Neuronal stem cell (in vitro differentiated cells): ENCODE results near the gene UIMC1.

Experiments
- DNase-seq: peaks from one replicate; pipeline ENCODE4 v3.0.0-alpha.2; 2013; ENCODE audit warnings: low spot score
- H2AFZ ChIP-seq: one replicate; pipeline ENCODE4 v1.6.1; 2013; ENCODE audit warnings: mild to moderate bottlenecking, low read length, inconsistent platforms
- H2AK5ac ChIP-seq: 2 replicates; pipeline ENCODE4 v1.6.1; 2013; ENCODE audit warnings: low read depth, mild to moderate bottlenecking, inconsistent platforms, low read length, moderate library complexity, mixed read lengths
- H2BK120ac ChIP-seq: 2 replicates; pipeline ENCODE4 v1.6.1; 2013; ENCODE audit warnings: low read depth, mild to moderate bottlenecking, inconsistent platforms, low read length, moderate library complexity, mixed read lengths
- H2BK12ac ChIP-seq: one replicate; pipeline ENCODE4 v1.6.1; 2013; ENCODE audit warnings: low read length, inconsistent platforms
- H2BK15ac ChIP-seq: 2 replicates; pipeline ENCODE4 v1.6.1; 2013; ENCODE audit warnings: mild to moderate bottlenecking, low read length, inconsistent platforms, mixed read lengths
- H2BK5ac ChIP-seq: one replicate; pipeline ENCODE4 v1.6.1; 2013; ENCODE audit warnings: inconsistent platforms, mild to moderate bottlenecking, low read length, moderate library complexity
- H3K14ac ChIP-seq: one replicate; pipeline ENCODE4 v1.6.1; 2013; ENCODE audit warnings: low read length, inconsistent platforms
- H3K18ac ChIP-seq: 2 replicates; pipeline ENCODE4 v1.6.1; 2013; ENCODE audit warnings: low read length, inconsistent platforms
- H3K23ac ChIP-seq: 2 replicates; pipeline ENCODE4 v1.6.1; 2013; ENCODE audit warnings: low read depth, mild to moderate bottlenecking, mixed read lengths, low read length, inconsistent platforms; ENCODE audit not compliant: poor library complexity
- H3K27ac ChIP-seq: replicated peaks from 3 replicates; pipeline ENCODE4 v1.5.1; 2013; ENCODE audit warnings: low read length, inconsistent platforms
- H3K27me3 ChIP-seq, 3 experiments: 2 replicates each; pipeline ENCODE4 v1.6.1; 2013; ENCODE audit warnings: low read length in 3 of 3, mild to moderate bottlenecking in 2 of 3, inconsistent platforms in 1 of 3, low read depth in 1 of 3, mixed read lengths in 1 of 3, moderate library complexity in 1 of 3; ENCODE audit not compliant: control insufficient read depth in 3 of 3, insufficient read depth in 3 of 3
- H3K36me3 ChIP-seq, 2 donors: replicated peaks in 1 of 2; 2 replicates each; pipeline ENCODE4 v1.6.1; 2013; ENCODE audit warnings: low read length in 2 of 2; ENCODE audit not compliant: control insufficient read depth in 2 of 2, insufficient read depth in 2 of 2
- H3K4ac ChIP-seq: 2 replicates; pipeline ENCODE4 v1.6.1; 2013; ENCODE audit warnings: inconsistent platforms, mild to moderate bottlenecking, low read length, moderate library complexity
- H3K4me1 ChIP-seq, 2 donors: 1 replicate in 1 of 2; 2 replicates in 1 of 2; pipeline ENCODE4 v1.6.1; 2013; ENCODE audit warnings: low read length in 2 of 2, low read depth in 1 of 2; ENCODE audit not compliant: control insufficient read depth in 2 of 2, insufficient read depth in 1 of 2
- H3K4me2 ChIP-seq: one replicate; pipeline ENCODE4 v1.6.1; 2013; ENCODE audit warnings: mild to moderate bottlenecking, low read length, inconsistent platforms; ENCODE audit not compliant: insufficient read depth, poor library complexity, severe bottlenecking
- H3K4me3 ChIP-seq, 2 donors: 2 replicates each; pipeline ENCODE4 v1.5.1; 2013; ENCODE audit warnings: low read length in 2 of 2, mild to moderate bottlenecking in 2 of 2, inconsistent platforms in 1 of 2, moderate library complexity in 1 of 2
- H3K79me1 ChIP-seq: one replicate; pipeline ENCODE4 v1.6.1; 2013; ENCODE audit warnings: low read depth, mild to moderate bottlenecking, inconsistent platforms, low read length, moderate library complexity
- H3K9ac ChIP-seq: one replicate; pipeline ENCODE4 v1.6.1; 2013; ENCODE audit warnings: mild to moderate bottlenecking, low read depth, low read length, inconsistent platforms; ENCODE audit not compliant: poor library complexity
- H3K9me3 ChIP-seq, 2 donors: replicated peaks in 1 of 2; 2 replicates each; pipeline versions ENCODE3 to v1.6.1; 2013; ENCODE audit warnings: low read length in 2 of 2, mild to moderate bottlenecking in 2 of 2, inconsistent platforms in 1 of 2, low read depth in 1 of 2, mixed read lengths in 1 of 2, moderate library complexity in 1 of 2; ENCODE audit not compliant: control insufficient read depth in 2 of 2, insufficient read depth in 1 of 2
- H4K8ac ChIP-seq: one replicate; pipeline ENCODE4 v1.6.1; 2013; ENCODE audit warnings: low read depth, mild to moderate bottlenecking, inconsistent platforms, low read length, moderate library complexity
- H4K91ac ChIP-seq: one replicate; pipeline ENCODE4 v1.6.1; 2013; ENCODE audit warnings: low read length, low read depth, mild to moderate bottlenecking, inconsistent platforms; ENCODE audit not compliant: poor library complexity
- WGBS, 2 donors: extraction: QIAGEN DNeasy Blood & Tissue Kit; methylation state at CpG; one replicate each; pipeline ENCODE4 v1.1.7; 2013; ENCODE audit warnings: missing lambda C conversion rate in 2 of 2, mixed read lengths in 1 of 2; ENCODE audit not compliant: insufficient read length in 2 of 2, insufficient replicate concordance in 1 of 2; ENCODE audit errors: extremely low coverage in 2 of 2; 5-methylcytosine and 5-hydroxymethylcytosine counted together

The UIMC1 gene

GRCh38 chr5:176856746-176857145 is 149.8 kb downstream of the UIMC1 start:
- Histone ChIP-seq H3K36me3 (no peaks in the 10 kb centered on the region), H2BK15ac (no peak overlapping the region), H3K23ac (no peak overlapping the region), H3K79me1 (peaks cover 2% of the 10 kb centered on the region), H4K91ac (no peak overlapping the region), H2BK5ac (no peak overlapping the region), H3K18ac (no peak overlapping the region), H2BK12ac (no peak overlapping the region), H3K4me2 (no peak overlapping the region), H2AK5ac (peak overlapping the region; percentile 34), H3K14ac (peak overlapping the region; percentile 60), H3K4me1 (peaks cover 4 to 22% of the 10 kb centered on the region in 2 donors), H3K9me3 (no peaks in the 10 kb centered on the region), H3K4me3 (no peak overlapping the region), H3K27me3 (peaks cover 0 to 68% (median 0%) of the 10 kb centered on the region in 3 experiments), H3K27ac (no peak overlapping the region), H3K9ac (no peak overlapping the region), H3K4ac (no peak overlapping the region), H4K8ac (no peak overlapping the region), H2AFZ (no peak overlapping the region), H2BK120ac (no peak overlapping the region)
- WGBS, 2 donors = no CpG with 5 or more reads among the region's 8 CpGs
- no peak for DNase-seq

GRCh38 chr5:176855598-176855997 is 151.0 kb downstream of the UIMC1 start:
- Histone ChIP-seq H3K36me3 (no peaks in the 10 kb centered on the region), H2BK120ac (peak overlapping the region; percentile 16), H3K4me2 (no peak overlapping the region), H3K79me1 (peaks cover 2% of the 10 kb centered on the region), H3K4me3 (no peak overlapping the region), H4K8ac (no peak overlapping the region), H3K27me3 (peaks cover 0 to 65% (median 0%) of the 10 kb centered on the region in 3 experiments), H3K4me1 (peaks cover 4 to 22% of the 10 kb centered on the region in 2 donors), H2BK12ac (no peak overlapping the region), H3K9ac (no peak overlapping the region), H3K9me3 (no peaks in the 10 kb centered on the region), H4K91ac (no peak overlapping the region), H3K23ac (no peak overlapping the region), H2AFZ (no peak overlapping the region), H2AK5ac (peak overlapping the region; percentile 71), H2BK5ac (no peak overlapping the region), H3K14ac (no peak overlapping the region), H3K18ac (peak overlapping the region; percentile 50), H3K27ac (no peak overlapping the region), H3K4ac (no peak overlapping the region), H2BK15ac (peak overlapping the region; percentile 87)
- no CpG with 5 or more reads among the region's 18 CpGs for WGBS, 2 donors
- DNase-seq = no peak
